ENCODE measurements around the gene POMP.
A peak's percentile ranks its signal among the peaks of the same experiment; 100 is the strongest.

The POMP gene, protein sequence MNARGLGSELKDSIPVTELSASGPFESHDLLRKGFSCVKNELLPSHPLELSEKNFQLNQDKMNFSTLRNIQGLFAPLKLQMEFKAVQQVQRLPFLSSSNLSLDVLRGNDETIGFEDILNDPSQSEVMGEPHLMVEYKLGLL

DNA sequence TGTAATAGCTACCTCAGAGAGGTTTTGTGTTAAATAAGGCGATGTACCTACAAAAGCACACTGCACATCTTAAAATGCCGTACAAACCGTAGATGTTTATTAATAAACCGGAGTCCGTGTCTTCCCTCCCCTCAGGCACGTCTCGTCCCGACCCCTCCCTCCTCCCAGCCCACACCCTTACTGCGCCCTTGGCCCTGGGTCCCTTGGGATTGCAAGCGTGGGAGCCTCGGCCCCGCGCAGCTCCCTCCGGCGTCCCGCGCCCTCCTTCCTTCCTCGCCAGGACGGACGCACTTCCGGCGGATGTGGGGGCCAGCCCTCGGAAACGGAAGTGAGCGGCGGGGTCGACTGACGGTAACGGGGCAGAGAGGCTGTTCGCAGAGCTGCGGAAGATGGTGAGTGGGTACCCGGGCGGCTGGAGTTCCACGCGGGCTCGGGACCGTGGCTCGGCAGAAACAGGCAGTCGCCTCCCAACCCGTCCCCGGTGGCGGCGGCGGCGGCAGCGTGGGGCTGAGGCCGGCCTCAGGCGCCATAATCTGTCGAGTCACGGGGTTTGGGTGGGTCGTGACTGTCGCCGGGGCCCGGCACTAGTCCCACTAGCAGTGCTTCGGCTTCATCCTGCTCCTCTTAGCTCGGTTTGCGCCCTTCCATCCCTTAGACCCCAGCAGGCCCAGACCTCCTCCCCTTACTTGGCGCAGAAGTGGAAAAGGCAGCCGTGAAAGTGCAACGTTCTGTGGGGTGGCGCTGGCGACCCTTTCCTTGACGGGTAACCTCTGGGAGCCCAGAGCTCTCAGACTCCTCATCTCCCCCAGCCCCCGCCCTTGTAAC, at the start of gene POMP:
Gene POMP (plus strand): TSS at position 335 of the 825 bp plus-strand sequence. CDS start 55 bp downstream, at position 390.
- DNase-seq (ENCODE audit: low read depth, low spot score): peak; percentile 52
- H3K27ac ChIP-seq: peak within 1 kb of the TSS; percentile 74

DNA sequence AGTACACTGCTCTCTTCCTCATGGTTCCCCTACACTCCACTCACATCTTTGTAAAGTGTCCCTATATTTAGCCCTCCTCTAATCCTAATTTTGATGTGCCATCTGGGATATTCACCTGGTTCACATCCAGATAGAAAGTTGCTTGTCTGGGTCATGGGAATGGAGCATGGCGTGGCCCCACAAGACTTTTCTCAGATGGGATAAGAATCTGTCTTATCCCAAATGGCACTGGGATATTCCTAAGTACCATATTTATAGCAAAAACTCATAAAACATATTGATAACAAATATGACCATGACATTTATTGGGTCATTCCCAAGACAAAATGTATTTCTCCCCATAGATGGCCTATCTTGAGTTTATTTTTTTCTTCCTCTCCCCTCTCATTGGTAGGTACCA, 49.5 kb upstream of the POMP start:
- no peak for DNase-seq (ENCODE audit: low read depth, low spot score)
- H3K27ac ChIP-seq: no peak overlapping the region

DNA sequence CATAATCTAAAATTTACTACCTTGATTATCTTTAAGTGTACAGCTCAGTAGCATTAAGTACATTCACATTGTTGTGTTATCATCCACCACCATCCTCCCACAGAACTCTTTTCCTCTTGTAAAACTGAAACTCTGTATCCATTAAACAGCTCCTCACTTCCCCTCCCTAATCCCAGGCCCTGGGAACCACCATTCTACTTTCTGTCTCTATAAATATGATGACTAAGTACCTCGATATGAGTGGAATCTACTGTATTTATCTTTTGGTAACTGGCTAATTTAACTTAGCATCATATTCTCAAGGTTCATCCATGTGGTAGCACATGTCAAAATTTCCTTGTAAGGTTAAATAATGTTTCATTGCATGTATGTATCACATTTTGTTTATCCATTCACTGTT, 49.0 kb upstream of the POMP start:
- H3K27ac ChIP-seq: no peak overlapping the region
- no peak for DNase-seq (ENCODE audit: low read depth, low spot score)

DNA sequence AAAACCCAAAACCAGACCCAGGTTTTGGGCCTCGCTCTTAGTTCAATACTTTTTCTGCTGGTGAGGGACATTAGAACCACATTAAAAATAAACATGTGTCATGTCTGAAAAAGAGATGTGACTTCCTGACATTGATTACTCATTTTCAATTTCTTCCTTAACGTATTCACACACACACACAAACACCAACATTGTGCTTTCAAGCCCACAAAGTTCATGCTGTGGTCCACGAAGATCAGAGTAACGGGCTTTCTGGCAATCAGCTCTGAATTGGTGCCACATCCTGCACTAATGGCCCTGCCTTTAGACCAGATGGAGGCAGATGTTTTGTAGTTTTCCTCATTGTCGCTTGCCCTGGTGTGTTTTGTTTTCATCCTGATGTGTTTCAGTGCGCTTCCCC, 47.9 kb upstream of the POMP start:
- no peak for DNase-seq (ENCODE audit: low read depth, low spot score)
- no peak overlapping the region for H3K27ac ChIP-seq

DNA sequence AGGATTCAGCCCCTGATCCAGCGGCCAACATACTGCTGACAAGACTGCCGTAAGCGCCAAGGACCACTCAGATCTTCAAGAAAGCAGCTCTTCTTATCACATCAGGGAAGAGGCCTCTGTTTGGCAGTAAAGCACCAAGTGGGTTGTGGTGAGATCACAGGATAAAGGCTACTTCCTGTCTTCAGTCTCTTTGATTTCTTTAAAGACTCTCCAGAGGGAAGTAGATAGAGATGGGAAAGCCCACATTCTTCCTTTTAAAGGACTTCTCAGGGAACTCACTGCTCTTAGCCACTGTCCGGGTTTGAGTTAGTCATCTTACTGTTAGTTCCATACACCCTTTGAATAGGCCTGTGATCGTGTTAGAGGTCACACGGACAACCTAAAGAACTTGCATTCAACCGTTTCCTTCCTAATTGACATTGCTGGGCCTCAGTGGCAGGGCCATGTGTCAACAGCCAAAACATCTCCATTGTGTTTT, 47.2 kb upstream of the POMP start:
- no peak overlapping the region for H3K27ac ChIP-seq
- no peak for DNase-seq (ENCODE audit: low read depth, low spot score)

DNA sequence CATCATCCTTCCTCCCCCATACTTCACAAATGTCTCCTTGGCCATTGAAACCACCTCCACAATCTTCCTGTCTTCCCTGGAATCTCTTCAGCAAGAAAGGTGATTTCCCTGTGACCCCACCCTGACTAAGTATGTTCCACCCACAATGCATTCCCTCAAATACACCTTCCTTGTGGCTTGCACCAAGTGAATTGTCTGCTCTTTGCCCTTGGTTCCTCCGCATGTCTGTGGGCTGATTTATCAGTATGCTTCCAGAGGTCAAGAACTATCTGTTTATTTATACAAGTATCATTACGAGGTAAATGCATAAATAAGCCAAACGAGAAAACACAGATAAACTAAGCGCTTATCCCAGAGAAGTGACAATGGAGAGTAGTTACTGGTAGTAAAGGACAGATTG, 45.4 kb upstream of the POMP start:
- DNase-seq (ENCODE audit: low read depth, low spot score): no peak
- H3K27ac ChIP-seq: no peak overlapping the region

DNA sequence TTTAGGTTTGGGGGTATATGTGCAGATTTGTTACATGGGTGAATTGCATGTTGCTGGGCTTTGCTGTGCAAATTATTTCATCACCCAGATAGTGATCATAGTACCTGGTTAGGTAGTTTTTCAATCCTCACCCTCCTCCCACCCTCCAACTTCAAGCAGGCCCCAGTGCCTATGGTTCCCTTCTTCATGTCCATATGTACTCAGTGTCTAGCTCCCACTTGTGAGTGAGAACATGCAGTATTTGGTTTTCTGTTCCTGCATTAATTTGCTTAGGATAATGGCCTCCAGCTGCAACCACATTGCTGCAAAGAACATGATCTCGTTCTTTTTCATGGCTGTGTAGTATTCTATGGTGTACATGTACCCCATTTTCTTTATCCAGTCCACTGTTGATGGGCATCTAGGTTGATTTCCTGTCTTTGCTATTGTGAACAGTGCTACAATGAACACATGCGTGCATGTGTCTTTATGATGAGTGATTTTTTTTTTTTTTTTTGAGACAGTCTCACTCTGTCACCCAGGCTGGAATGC, 42.9 kb upstream of the POMP start:
- H3K27ac ChIP-seq: no peak overlapping the region
- DNase-seq (ENCODE audit: low read depth, low spot score): no peak

DNA sequence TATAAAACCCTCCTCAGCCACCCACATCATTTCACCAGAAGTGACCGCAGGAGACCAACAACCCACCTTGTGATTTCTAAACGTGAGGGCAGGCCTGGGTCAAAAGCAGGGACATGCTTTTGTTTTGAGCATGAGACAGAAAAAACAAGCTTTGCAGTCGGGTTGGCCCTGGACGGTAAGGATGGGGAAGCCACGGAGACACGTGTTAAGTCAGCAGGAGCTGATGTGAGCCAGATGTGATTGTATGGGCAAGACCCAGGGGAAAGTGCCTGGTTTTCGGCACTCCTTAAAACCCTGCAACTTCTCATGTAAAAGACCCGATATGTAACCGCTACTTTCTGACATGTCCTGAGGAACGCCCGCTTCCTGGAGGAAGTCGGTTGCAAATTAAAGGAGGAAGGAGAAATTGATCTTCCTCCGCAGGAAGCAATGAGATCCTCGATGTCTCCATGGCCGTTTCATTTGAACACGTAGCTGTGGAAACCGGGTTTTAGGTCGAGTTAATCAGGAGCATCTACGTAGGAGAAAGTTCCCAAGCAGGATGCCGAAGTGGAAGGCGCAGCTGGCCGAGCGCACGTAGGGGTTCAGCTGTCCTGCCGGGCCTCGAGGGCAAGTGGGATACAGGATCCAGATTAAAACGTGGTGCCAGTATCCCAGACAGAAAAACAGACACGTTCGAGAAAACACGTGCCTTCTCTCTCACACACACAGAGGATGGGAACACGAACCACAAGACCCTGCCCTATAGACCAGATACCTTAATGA, 40.5 kb upstream of the POMP start:
- DNase-seq (ENCODE audit: low read depth, low spot score): no peak
- H3K27ac ChIP-seq: no peak overlapping the region

DNA sequence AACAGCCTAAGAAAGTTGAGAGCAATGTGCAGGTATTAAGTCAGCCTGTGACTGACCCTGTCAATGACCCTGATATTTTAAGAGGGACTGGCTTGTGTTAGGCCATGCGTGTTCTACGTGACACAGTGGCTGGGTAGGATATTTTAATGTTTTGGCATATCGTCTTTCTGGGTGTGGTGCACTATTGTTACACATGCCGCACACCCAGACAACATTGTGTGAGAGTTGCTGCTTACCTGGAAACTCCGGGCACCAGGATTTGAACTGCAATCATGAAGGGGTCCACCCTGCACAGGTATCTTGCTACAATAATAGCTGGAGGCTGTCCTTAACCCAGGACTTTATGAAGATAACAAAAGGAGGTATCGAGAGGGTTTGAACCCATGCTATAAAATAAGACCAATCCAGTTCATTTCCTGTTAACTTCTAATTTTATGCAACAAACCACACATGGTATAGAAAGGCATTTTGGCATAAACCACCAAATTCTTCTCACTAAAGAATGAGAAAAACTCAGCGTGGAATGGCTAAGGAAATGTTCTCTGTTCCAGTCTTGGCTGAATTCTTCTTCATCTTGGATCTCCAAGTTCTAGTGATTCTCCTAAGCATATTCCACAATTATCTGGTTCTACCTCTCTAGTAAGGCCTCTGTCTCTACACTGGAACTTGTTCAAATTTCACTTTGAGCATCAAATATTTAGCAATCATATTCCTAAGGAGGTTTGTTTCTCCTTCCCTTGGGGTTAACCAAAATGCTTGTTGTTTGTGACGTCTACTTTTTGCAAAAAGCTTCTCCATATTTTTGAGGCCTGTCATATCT, 38.7 kb upstream of the POMP start:
- DNase-seq (ENCODE audit: low read depth, low spot score): no peak
- no peak overlapping the region for H3K27ac ChIP-seq

DNA sequence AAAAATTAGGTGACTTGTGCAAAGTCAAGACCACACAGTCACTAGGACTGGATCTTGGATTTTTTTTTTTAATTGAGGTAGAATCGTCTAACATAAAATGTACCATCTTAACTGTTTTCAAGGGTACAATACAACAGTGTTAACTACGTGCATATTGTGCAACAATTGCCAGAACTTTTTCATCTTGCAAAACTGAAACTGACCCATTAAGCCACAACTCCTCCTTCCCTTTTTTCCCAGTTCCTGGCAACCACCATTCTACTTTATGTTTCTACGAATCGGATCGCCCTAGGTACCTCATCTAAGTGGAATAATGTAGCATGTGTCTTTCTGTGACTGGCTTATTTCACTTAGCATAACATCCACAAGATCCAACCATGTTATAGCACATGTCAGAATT, 37.5 kb upstream of the POMP start:
- no peak overlapping the region for H3K27ac ChIP-seq
- DNase-seq (ENCODE audit: low read depth, low spot score): no peak

DNA sequence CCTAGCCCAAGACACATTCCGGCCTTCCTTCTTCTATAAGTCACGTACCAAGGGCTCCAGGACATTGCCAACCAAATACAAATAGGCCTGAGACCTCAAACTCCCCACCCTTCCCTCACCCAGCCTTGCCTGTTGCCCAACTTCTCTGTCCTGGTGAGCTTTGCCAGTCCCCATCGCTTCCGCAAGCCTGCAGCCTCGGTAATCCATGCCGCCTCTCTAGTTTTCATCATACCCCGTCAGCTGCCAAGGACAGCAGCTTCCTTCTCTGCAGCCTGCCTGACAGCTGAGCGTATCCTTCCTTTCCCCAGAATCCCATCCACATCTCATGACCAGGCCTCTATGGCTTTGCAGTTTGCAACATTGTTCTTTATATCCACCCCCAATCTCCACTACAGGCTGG, 36.6 kb upstream of the POMP start:
- no peak overlapping the region for H3K27ac ChIP-seq
- no peak for DNase-seq (ENCODE audit: low read depth, low spot score)

DNA sequence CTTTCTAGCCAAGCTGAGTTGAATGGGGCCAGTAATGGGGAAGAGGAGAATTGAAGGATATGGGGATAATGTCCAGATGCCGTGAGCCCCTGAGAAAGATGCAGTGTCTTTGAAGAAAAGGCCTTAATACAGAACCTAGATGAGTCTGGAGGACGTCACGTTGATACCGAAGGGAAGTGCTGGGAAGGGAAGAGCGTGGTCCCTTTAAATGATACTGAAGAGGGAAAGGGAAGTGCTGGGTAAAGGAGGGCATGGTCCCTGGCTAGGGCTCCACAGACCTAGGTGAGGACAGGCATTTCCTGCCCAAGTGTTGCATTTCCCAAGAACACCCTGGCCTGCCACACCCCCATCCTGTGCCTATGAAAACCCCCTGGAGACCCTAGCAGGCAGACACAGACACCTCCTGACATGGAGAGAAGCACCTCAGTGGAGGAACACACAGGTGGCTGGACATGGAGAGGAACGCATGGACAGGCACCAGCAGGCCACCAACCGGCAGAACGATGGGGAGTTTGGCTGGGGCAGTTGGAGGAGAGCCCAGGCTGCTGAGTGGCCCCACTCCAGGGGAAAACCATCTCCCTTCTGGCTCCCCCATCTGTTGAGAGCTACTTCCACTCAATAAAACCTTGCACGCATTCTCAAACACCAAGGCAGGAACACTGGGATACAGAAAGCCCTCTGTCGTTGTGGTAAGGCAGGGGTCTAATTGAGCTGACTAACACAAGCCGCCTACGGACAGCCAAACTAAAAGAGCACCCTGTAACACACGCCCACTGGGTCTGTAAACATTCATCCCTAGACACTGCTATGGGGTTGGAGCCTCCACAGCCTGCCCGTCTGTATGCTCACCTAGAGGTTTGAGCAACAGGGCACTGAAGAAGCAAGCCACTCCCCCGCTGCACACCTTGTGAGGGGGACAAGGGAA, 34.9 kb upstream of the POMP start:
- DNase-seq (ENCODE audit: low read depth, low spot score): no peak
- H3K27ac ChIP-seq: no peak overlapping the region

DNA sequence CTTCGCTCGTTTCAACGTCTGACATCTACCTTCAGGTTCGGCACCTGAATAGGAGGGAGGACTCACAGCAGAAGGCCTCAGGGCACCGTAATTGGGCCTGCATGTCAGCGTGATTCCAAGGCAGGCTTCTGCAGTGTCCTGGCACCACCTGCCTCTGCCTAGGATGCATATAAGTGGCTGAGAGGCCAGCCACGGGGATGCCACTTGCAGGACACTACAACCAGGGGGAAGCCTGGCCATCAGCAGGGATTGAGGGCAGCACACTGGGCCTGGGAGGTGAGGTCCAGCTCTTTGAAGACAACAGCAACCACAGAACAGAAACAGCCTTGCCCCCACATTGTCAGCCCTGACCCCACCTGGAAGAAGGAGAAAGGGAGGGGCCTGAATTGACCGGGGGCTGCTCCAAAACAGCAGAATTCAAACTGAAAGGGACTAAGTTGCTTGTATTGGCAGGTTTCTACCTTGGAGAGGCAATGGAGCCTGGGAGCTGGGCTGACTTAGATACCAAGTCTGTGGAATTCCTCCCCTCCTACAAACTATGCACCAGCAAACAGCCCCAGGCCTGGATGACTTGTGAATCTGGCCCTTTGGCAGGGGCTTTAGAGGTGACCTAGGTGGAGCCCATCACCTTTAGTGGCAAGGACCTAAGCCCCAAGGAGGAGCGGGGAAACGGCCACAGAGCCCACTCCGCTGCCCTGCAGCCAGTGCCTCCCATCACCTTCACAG, 34.1 kb upstream of the POMP start:
- DNase-seq (ENCODE audit: low read depth, low spot score): no peak
- H3K27ac ChIP-seq: no peak overlapping the region

DNA sequence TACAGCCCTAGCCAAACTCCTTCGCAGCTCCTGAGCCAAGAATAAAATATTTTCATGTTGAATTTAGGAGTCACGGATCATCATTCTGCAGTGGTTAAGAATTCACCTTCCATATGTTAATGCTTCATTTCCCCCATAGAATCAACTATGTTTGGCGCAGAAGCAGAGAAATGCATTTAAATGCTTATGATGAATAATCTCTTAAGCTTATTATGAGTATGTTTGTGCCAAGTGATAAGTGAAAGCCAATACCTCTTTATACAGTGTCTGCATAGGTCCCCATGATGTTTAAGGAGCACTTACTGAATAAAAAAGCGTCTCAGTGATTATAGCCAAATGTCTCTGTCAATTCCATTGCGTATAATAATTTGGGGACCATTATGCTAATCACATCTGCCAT, 32.7 kb upstream of the POMP start:
- no peak overlapping the region for H3K27ac ChIP-seq
- no peak for DNase-seq (ENCODE audit: low read depth, low spot score)

DNA sequence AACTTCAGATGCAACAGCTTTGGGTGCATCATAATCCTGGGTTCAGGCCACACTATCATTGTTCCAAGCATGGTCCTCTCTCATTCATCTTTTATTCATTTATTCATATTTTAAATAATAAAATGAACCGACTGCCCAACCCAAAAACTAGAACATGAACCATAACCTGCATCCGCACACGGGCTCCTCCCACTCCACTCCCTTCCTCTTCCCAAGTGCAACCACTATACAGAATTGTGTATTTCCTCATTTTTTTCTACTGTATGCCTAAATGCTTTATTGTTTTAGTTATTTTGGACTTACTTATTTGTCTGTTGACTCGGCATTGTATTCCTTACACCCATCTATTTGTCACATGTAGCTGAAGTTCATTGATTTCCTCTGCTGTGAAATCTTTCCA, 30.7 kb upstream of the POMP start:
- no peak for DNase-seq (ENCODE audit: low read depth, low spot score)
- no peak overlapping the region for H3K27ac ChIP-seq

DNA sequence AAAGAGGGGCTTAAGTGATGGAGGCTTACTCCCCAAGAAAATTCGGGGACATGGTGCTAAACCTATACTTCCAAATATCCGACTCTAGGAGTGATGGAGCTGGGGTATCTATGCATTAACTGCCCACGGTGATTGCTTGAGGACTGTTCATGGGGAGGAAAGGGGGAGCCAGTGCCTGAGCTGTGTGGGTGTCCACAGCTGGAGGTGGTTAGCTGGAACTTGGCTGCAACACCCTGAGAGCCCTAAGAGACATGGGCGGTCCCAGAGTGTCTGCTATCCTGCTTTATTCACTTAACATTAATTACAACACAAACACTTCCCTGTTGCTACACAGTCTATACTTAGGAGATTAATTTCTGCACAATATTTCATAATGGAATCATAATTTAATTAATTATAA, 28.1 kb upstream of the POMP start:
- no peak overlapping the region for H3K27ac ChIP-seq
- DNase-seq (ENCODE audit: low read depth, low spot score): no peak

DNA sequence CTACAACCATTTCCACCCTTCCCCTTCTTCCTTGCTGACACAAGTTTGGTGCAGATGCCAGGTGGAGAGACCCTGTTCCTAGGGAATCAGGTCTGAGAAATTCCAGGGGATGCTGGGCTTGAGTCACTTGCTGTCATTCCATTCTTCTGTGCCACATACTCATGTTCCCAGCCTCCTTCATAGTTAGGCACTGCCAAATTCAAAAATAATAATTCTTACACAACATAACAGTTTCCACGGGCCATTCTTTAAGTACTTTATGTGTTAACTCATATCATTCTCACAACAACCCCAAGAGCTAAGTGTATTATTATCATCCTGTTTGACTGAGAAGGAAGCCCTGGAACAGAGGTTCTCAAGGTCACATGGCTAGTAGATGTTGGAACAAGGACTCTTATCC, 27.1 kb upstream of the POMP start:
- DNase-seq (ENCODE audit: low read depth, low spot score): no peak
- H3K27ac ChIP-seq: no peak overlapping the region

DNA sequence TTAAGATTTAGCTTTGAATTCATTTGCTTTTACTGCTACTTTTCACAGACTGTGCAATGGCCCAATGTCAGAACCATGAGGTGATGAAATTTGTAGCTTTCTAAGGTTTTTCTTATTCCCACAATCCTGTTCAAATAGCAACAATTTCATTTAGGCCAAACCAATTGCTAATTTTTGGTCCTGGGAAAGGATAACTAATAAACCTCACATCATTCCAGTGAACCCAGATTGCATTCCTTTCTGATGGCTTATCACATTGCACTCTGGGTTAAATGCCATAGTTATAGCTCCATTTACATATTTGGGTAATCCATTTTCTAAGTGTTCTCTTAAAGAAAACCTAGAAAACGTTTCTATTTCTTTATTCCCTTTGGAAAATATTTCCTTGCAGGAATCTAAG, 22.9 kb upstream of the POMP start:
- no peak overlapping the region for H3K27ac ChIP-seq
- no peak for DNase-seq (ENCODE audit: low read depth, low spot score)

All from epithelial cell of prostate (primary cell).